Activated CD8-positive, alpha-beta memory T cell treated with anti-CD3 and anti-CD28 coated beads, Interleukin-2, amount 50 U/mL, for 1 hour (primary cell): ENCODE data around the gene HELLS.
"Not testable (repeated sequence)": the region's sequence is repeated elsewhere in the genome, so short reads cannot be mapped to it uniquely, and the experiment has no call there.

Source experiments
- DNase-seq: peaks from one replicate; pipeline ENCODE4 v3.0.0-alpha.2; 2020; ENCODE audit errors: extremely low read depth

The HELLS gene

DNA sequence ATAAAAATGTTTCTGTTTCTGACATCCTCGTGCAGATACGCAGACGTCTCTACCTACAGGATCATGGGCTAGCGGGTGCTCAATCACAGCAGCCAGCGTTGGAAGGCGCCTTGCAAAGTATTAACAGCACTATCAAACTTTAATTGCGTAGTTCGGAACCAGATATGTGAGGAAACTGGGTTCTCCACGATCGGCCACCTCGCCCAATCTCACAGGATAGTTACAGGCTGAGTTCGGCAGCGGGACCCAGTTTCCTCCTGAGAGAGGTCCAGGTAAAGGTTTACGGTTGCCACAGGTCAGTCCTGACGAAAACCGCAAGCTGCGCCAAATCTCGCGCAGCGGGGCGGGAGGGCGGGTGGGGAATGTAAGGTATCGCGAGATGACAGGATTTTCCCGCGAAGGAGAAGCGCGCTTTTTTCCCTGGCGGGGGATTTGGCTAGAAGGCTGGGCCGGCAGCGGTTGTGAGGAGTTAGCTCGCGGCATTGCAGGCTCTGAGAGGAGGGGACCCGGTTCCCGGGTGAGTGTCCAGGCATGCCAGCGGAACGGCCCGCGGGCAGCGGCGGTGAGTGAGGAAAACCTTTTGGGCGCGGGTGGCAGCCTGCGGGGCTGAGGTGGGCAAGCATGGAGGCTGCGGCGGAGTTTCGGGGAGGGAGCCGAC is at the start of gene HELLS:
Gene HELLS (plus strand): TSS at position 398 of the 658 bp plus-strand sequence. CDS start 134 bp downstream, at position 532.
- peak; percentile 27 for DNase-seq

- no peak for DNase-seq
Measured at GRCh38 chr10:94496010-94496409, 49.6 kb upstream of the HELLS start.

DNA sequence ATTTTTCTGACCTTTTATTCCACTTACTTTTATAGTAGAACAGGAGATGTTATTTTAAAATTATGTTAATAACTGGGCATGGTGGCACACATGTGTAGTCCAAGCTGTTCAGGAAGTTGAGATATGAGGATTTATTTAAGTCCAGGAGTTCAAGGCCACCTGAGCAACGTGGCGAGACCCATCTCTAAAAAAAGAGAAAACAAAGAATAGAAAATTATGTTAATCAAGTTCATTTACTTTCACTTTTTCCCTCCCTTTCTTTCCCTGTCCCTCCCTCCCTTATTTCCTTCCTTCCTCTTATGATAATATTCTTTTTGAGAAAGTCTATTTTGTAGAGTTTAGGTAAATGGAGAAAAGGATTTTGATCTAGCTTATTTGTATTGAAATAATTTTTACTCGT is 48.9 kb upstream of the HELLS start:
- DNase-seq, result no peak

DNA sequence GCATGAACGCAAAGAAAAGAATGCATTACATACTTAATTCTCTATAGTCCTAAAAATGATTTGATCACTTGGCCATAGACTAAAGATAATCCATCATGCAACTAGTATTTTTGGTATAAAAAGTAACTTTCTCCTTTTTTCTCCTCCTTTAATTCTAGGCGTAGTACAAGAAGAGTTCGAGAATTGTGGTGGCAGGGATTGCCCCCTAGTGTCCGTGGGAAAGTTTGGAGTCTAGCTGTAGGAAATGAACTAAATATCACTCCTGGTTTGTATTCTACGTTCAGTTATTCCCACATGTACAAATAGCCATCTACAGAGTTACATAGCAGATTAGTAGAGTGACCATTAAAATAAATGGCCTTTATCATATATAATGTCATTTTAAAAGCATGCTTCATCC is 45.5 kb upstream of the HELLS start:
- DNase-seq, result no peak

- DNase-seq, result no peak
Measured at GRCh38 chr10:94521276-94522250, 24.0 kb upstream of the HELLS start.

DNA sequence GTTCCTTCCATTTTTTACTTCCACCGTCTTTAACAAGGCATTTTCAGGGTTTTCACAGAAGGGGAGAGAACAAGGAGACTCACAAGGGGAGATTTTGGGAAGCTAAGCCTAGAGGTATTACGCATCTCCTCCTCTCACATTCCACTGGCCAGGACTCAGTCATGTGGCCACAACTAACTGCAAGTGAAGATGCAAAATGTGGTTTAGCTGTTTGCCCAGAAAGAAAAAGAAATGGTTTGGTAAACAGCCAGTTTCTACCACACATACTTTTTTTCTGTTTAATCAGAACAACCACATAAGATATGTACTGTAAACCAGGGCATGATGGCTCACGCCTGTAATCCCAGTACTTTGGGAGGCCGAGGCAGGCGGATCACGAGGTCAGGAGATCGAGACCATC is 21.4 kb upstream of the HELLS start:
- DNase-seq, result no peak

- DNase-seq, result no peak
Measured at GRCh38 chr10:94524711-94525110, 20.9 kb upstream of the HELLS start.

DNA sequence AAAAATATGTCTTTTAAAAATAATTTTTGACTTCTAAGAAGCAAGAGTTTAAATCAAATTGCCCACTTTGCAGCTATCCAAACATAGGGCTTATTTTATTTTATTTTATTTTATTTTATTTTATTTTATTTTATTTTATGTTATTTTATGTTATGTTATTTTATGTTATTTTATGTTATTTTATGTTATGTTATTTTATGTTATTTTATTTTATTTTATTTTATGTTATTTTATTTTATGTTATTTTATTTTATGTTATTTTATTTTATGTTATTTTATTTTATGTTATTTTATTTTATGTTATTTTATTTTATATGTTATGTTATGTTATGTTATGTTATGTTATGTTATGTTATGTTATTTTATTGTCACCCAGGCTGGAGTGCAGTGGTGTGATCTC is 14.0 kb upstream of the HELLS start:
- DNase-seq, result not testable (repeated sequence)

DNA sequence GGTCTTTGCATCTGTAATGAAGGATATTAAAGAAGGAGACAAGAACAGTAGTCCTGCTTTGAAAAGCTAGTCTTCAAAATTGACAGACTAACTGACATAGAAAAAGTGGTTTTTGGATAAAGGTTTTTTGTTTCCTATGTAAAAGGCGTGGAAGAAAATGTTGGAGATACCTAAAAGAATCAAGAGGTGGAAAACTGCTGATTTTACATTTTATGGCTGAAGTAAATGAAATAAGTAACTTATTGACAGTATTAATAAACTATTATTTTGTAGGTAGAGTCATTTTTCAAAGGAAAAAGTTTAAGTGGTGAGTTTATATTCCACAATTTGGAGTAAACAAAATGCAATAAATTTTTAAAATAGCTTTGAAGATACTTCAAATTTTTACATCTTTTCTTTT is 12.6 kb upstream of the HELLS start:
- DNase-seq, result no peak

DNA sequence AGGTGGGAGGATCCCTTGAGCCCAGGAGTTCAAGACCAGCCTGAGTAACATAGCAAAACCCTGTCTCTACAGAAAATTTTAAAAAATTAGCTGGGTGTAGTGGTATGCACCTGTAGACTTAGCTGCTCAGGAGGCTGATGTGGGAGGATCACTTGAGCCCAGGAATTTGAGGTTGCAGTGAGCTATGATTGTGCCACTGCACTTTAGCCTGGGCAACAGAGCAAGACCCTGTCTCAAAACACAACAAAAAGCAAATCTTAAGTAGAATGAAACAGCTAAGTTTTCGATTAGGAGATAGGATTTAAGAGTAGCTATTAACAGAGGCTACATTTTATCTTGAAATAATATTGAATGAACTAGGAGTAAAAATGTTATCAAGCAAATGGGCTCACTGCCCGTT is 3.3 kb upstream of the HELLS start:
- DNase-seq, result not testable (repeated sequence)

DNA sequence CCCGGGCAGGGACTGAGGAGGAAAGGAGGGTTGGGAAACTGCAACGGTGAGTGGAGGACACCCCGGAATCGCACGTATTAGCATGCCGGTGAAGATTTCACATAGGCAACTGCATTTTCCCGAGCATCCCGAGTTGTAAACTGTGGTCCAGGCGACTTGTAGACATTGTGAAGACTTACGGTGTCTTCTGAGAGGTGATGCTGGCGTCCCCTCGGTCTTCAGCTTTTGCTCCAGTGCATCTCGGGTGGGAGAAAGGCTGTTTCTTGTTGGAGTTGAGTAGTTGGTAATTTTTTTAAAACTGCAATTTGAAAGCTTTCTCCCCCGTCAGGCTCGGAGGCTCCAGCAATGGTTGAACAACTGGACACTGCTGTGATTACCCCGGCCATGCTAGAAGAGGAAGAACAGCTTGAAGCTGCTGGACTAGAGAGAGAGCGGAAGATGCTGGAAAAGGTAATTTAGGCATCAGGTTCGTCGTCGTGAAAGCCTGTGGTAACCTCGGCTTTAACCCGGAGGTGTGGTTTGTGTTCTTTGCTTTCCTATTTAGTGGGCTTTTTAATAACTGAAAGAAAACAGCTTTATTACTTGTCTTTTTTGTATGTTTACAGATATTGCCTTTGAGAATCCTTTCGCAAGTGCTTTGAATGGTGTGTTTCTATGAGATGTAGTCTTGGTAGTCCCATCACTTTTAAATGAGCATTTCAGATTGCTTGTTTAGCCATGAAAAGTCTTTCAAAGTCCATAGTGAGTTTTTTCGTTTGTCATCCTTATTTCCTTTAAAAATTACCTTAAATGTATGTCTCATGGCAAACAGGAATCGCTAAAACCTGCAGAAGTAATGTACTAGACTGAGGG is 687 bp downstream of the HELLS start:
- no peak for DNase-seq

GRCh38 chr10:94546901-94547185 is 1.3 kb downstream of the HELLS start:
- DNase-seq, result no peak

DNA sequence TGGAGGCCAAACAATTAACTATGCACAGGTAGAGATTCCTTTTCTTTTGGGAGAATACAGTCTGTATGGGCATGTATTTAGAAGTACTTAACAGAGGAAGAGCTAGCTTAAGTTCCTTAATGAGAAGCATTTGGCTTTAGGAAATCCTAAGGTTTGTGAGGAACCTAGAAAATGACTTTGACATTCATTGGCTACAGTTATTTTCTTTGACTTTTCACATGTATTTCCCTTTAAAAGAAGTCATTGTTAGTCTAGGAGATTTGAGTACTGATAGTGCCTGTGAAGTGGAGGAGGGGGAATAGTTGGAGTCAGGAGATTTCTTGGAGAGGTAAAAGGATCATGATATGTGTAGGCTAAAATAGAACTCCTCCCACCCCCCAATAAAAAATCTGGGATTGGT is 3.6 kb downstream of the HELLS start:
- no peak for DNase-seq

GRCh38 chr10:94567714-94568307 is 22.2 kb downstream of the HELLS start:
- DNase-seq, result not testable (repeated sequence)

DNA sequence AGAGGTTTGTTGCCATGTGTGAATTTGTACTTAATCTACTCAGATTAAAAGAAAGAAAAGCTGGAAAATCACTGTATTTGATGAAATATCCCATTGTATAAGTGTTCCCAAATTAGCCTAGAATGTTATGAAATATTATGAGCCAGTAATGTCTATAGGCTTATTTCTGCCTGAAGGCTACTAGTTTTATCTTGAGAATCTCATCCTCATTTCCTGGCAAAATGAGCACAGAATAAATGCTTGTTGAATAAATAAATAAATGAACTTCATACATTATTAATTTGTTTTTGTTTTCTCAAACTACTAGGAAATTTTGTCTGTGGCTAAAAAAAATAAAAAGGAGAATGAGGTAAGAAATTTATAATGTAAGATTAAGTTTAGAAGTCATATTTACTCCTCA is 25.5 kb downstream of the HELLS start:
- DNase-seq, result no peak

- no peak for DNase-seq
Measured at GRCh38 chr10:94571528-94571927, 25.9 kb downstream of the HELLS start.

DNA sequence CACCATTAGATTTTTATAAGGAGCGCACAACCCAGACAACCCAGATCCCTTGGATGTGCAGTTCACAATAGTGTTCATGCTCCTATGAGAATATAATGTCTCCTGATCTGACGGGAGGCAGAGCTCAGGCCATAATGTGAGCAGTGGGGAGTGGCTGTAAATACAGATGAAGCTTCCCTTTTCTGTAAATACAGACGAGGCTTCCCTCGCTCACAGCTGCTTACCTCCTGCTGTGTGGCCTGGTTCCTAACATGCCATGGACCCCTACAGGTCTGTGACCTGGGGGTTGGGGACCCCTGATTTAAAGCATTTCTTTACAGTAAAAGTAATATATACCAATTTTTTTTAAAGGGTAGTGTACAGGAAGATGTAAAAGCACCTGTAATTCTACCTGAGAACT is 33.2 kb downstream of the HELLS start:
- no peak for DNase-seq

DNA sequence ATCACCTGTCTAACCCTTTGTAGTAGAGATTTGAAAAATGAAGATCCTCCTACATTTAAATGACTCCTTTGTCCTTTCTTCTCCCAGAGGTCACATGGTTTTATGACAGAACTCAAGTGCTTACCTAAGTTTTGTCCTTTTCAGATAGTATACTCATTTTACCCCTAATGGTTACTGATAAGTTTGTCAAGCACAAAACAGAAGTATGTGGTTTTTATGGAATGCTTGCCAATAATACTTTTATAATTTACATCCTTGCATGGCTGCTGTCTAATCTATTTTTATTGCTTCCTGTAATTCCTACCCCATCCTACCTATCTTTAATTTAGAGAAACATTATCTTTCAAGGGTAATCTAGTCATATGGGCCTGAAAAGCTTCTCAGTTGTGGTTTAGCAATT is 37.5 kb downstream of the HELLS start:
- no peak for DNase-seq

- no peak for DNase-seq
Measured at GRCh38 chr10:94591461-94592205, 46.0 kb downstream of the HELLS start.

- DNase-seq, result no peak
Measured at GRCh38 chr10:94602729-94603515, 57.3 kb downstream of the HELLS start.
